NCI-H2227 (cell line): ENCODE measurements around the gene FZR1.
"Not testable (repeated sequence)": the region's sequence is repeated elsewhere in the genome, so short reads cannot be mapped to it uniquely, and the experiment has no call there.

Experiments used
- DNase-seq: peaks from one replicate; lab custom pipeline; 2025; ENCODE audit not compliant: unreplicated experiment; lab: John Stamatoyannopoulos, UW

Gene FZR1

GRCh38 chr19:3494051-3494450 lies 12.1 kb upstream of the FZR1 start:
- peak; percentile 12 for DNase-seq

GRCh38 chr19:3494559-3494958 lies 11.6 kb upstream of the FZR1 start:
- no peak for DNase-seq

DNA sequence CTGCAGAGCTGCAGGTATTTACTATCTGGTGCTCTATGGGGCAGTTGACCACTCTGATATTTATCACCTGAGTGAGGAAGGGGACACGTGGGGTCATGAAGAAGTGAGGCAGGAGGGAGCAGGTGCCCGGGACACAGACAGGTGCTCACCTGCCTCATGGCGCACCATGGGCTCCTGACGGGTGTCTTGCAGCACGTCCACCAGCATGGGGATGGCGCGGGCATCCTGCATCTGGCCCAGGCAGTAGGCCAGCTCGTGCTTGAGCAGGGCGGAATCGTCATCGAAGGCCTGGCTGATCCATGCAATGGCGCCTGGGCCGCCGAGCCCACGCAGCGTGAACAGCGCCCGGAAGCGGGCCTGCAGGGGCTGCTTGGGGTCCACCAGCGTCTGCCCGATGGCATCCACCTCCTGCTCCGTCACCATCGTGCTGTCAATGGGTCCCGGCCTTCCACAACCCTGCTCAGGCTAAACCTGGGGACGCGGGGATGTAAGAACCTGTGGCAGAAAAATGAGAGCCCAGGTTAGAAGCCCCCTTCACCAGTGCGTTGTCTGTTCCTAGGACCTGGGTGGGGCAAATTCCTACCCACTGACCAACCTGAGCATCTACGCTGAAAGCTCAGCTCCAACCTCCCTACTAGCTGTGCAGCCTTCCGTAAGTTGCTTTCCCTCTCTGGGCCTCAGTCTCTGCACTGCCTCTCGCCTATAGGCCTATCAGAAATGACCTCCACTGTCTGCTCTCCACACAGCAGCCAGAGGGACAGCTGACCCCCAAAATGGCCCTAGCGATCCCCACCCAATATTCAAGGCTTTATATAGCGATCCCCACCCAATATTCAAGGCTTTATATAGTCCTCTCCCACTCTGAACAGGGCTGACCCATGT lies 9.5 kb upstream of the FZR1 start:
- no peak for DNase-seq

DNA sequence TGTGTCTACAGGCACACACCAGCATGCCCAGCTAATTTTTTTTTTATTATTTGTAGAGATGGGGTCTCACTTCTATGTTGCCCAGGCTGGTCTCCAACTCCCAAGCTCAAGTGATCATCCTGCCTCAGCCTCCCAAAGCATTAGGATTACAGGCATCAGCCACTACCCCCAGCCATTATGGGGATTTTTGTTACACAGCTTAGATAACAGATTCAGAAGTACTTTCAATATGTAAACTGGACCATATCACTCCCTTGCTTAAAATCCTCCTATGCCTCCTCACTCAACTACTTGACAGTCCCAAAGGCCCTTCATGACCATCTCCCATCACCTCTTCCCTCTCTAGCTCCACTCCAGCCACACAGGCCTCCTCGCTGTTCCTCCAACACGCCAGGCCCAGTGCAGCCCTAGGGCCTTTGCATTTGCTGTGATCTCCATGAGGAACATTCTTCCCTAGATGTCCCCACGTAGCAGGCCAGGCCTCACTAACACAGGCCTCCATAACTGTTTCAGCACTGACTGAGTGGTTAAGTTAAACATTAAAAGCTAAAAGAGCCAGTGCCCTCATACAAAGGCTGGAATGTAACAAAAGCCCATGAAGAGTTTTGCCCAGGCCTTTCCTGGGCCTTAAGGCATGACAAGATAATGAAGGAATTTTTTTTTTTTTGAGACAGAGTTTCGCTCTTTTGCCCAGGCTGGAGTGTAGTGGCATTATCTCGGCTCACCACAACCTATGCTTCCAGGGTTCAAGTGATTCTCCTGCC lies 8.2 kb upstream of the FZR1 start:
- no peak for DNase-seq

DNA sequence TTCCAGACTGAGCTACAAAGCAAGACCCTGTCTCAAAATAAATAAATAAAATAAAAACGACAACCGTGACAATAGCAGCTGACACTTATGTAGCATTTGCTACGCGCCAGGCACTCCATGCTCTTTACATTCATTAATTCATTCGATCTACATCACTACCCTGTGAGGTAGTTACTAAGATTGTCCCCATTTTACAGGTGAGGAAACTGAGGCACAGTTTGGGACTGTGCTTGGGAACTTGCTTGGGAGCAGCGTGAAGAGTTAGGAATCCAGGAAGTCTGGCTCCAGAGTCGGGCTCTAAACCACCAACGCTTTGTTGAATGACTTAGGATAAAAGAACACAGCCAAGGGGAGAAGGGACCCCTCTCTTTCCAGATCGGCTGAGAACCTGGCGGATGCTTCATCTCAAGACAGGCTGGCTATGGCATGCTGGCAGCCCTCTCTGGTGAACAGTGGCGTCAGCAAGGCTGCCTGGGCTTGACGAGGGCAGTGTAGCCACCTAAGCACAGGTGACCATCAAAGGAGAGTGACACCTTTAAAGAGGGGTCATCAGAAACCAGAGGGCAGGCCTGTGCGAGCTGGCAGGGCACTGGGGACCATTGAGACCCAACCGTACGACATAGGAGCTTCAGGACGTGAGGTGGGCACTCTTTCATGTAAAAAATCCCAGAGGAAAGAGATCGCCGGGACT lies 6.2 kb upstream of the FZR1 start:
- DNase-seq, result no peak

GRCh38 chr19:3500429-3501101 lies 5.5 kb upstream of the FZR1 start, which contains the start of gene DOHH:
TSS of gene DOHH (minus strand) at chr19:3500674. CDS start at chr19:3496814, 3,860 bp downstream.
- peak; percentile 95 for DNase-seq

DNA sequence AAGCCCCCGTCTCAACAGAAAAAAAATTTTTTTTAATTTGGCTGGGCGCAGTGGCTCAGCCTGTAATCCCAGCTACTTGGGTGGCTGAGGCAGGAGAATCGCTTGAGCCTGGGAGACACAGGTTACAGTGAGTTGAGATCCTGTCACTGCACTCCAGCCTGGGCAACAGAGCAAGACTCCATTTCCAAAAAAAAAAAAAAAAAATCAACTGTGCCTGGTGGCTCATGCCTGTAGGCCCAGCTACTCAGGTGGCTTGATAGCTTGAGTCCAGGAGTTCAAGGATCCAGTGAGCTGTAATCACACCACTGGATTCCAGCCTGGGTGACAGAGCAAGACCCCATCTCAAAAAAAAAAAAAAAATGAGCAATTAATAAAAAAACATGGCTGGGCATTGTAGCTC lies 4.3 kb upstream of the FZR1 start:
- DNase-seq, result no peak

DNA sequence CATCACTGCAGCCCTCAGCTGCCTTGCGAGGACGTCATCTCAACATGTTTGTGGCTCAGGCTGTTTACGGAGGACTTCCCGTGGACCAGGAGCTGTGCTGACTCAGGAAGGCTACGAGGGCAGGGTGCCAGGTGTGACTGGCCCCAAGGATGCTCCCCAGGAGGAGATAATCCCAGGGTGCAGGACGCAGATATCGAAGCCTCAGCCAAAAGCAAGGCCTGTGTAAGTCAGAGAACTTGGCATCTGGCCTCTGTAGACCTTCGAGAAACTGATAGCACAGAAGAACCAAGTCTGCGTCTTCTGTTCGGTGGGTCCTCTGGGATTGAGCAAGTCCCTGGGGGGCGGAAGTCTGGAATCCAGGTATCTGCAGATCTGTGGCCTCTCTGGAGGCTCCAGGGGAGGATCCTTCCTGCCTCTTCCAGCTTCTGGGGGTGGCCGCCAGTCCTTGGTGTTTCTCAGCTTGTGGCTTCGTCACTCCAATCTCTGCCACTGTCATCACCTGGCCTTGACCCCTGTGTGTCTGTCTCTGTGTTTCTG lies 3.0 kb upstream of the FZR1 start:
- DNase-seq, result no peak

DNA sequence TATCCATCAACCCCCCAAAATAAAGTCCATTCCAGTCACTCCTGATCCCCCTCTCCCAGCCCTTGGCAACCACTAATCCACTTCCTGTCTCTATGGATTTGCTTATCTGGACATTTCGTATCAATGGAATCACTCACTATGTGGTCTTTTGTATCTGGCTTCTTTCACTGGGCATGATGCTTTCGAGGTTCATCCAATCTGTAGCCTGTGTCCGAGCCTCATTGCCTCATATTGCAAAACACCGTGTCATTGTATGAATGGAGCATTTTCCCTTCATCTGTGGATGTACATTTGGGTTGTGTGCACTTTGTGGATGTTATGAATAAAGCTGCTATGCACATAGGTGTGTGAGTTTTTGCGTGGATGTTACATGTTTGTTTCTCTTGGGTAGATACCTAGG lies 1.4 kb upstream of the FZR1 start:
- DNase-seq, result no peak

- peak; percentile 25 for DNase-seq
Measured at GRCh38 chr19:3506384-3507340, 551 bp downstream of the FZR1 start.

- peak; percentile 25 for DNase-seq
Measured at GRCh38 chr19:3507371-3508120, 1.4 kb downstream of the FZR1 start.

GRCh38 chr19:3508121-3508661 lies 2.1 kb downstream of the FZR1 start:
- not testable (repeated sequence) for DNase-seq

DNA sequence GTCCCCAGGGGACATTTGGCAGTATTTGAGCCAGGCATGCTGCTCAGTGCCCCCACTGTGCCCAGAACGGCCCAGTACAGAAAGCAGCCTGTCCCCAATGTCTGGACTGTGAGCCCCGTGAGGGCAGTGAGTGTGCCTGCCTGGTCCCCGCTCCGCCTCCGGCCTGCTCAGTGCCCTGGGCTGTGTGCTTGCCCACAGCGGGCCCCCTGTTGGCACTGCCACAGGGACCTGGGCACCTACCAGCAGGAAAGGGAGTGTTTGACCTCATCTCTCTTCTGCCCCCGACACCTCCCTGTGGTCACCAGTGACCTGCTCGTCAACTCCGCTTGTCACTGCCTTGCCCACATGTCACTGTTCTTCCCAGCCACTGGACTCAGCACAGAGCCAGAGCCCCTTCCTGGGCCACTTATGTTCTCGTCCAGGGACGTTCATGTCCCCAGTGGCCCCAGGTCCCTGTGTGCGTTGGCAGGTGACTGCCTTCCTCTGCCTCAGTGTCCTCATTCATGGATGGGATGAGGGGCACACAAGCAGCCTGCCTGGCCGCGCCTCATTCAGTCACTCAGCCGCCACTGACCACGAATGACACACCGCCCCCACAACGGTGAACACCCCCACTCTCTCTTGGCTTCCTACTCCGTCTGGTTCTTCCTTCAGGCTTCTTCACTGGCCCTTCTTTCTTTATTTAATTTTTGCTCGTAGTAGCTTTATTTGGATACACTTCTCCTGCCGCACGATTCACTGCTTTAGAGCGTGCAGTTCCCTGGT lies 2.8 kb downstream of the FZR1 start:
- DNase-seq, result no peak

DNA sequence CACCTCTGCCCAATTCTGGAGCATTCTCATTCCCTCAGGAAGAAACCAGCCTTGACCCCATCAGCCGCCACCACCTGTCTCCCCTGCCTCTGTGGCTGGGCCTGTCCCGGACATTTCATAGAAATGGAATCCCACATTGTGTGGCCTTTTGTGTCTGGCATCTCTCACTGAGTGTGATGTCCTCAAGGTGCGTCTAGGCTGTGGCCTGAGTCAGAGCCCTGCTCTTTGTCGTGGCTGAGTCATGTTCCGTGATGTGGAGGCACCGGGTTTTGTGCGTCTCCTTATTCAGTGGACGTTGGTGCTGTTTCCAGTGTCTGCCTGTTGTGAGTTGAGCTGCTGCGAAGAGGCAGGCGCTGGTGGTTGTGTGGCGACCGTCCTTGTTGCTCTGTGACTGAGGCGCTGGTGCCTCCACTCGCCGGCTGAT lies 3.5 kb downstream of the FZR1 start:
- DNase-seq, result no peak

- DNase-seq, result no peak
Measured at GRCh38 chr19:3510727-3511126, 4.6 kb downstream of the FZR1 start.

GRCh38 chr19:3511506-3512251 lies 5.6 kb downstream of the FZR1 start:
- no peak for DNase-seq

GRCh38 chr19:3512562-3513228 lies 6.6 kb downstream of the FZR1 start:
- no peak for DNase-seq
